HTERT RPE-1 (cell line): ENCODE results near the gene SPRYD7.
"Not testable (repeated sequence)": the region's sequence is repeated elsewhere in the genome, so short reads cannot be mapped to it uniquely, and the experiment has no call there.

Source experiments
- in situ Hi-C: fragments of 300-500 bp; cut with MboI; formaldehyde crosslinking; loops from 4 replicates; pipeline ENCODE4 v1.14.3; 2020; ENCODE audit warnings: low sequenced_read_pairs

The SPRYD7 gene

GRCh38 chr13:49936075-49936967, at the start of gene SPRYD7:
Gene SPRYD7 (minus strand): TSS chr13:49936340. CDS start chr13:49936235, 105 bp downstream.
- in situ Hi-C loops, result no loop called here

GRCh38 chr13:49985129-49985528, 49.0 kb upstream of the SPRYD7 start:
- in situ Hi-C loops, result no loop called here

GRCh38 chr13:49980266-49980665, 44.1 kb upstream of the SPRYD7 start:
- in situ Hi-C loops, result no loop called here

GRCh38 chr13:49977992-49978391, 41.9 kb upstream of the SPRYD7 start:
- in situ Hi-C loops, result no loop called here

- in situ Hi-C loops, result no loop called here
Observed at GRCh38 chr13:49976314-49977258, 40.4 kb upstream of the SPRYD7 start.

GRCh38 chr13:49975826-49976225, 39.7 kb upstream of the SPRYD7 start:
- in situ Hi-C loops, result no loop called here

GRCh38 chr13:49972709-49973108, 36.6 kb upstream of the SPRYD7 start:
- in situ Hi-C loops, result no loop called here

- in situ Hi-C loops, result no loop called here
Observed at GRCh38 chr13:49967456-49967855, 31.3 kb upstream of the SPRYD7 start.

GRCh38 chr13:49958321-49958720, 22.2 kb upstream of the SPRYD7 start:
- in situ Hi-C loops, result no loop called here

- in situ Hi-C loops, result no loop called here
Observed at GRCh38 chr13:49956131-49956530, 20.0 kb upstream of the SPRYD7 start.

GRCh38 chr13:49954674-49955455, 18.7 kb upstream of the SPRYD7 start:
- in situ Hi-C loops, result no loop called here

- in situ Hi-C loops, result no loop called here
Observed at GRCh38 chr13:49953560-49953959, 17.4 kb upstream of the SPRYD7 start.

- in situ Hi-C loops, result no loop called here
Observed at GRCh38 chr13:49951754-49952535, 15.8 kb upstream of the SPRYD7 start.

- in situ Hi-C loops, result not testable (repeated sequence)
Observed at GRCh38 chr13:49948777-49949270, 12.7 kb upstream of the SPRYD7 start.

GRCh38 chr13:49939321-49939720, 3.2 kb upstream of the SPRYD7 start:
- in situ Hi-C loops, result no loop called here

- in situ Hi-C loops, result no loop called here
Observed at GRCh38 chr13:49938921-49939320, 2.8 kb upstream of the SPRYD7 start.

GRCh38 chr13:49938314-49938713, 2.2 kb upstream of the SPRYD7 start:
- in situ Hi-C loops, result no loop called here

- in situ Hi-C loops, result no loop called here
Observed at GRCh38 chr13:49936968-49937273, 781 bp upstream of the SPRYD7 start.

- in situ Hi-C loops, result no loop called here
Observed at GRCh38 chr13:49935171-49936074, 717 bp downstream of the SPRYD7 start.
